ENCODE results near the gene BBC3. TPM values are rescaled to one million over a fixed set of nuclear protein-coding genes. Genes with fewer than 3 reads are reported as not detected.
"Not testable (repeated sequence)": the region's sequence is repeated elsewhere in the genome, so short reads cannot be mapped to it uniquely, and the experiment has no call there.

BBC3 gene
- total and polyA plus RNA-seq, 4 donors = 4.1 to 22.0 (median 14.8) TPM

GRCh38 chr19:47253467-47253881 is 22.5 kb upstream of the BBC3 start:
- no peak overlapping the region for H3K27ac ChIP-seq (ENCODE audit: low read depth in 1 of 2, low read length in 1 of 2)
- 66 to 92% methylated on average over 3 of the region's 3 CpGs for WGBS, 2 donors
- no peaks in the 10 kb centered on the region for H3K9me3 ChIP-seq (ENCODE audit: control insufficient read depth in 4 of 4, insufficient read depth in 3 of 4, low read length in 3 of 4)
- ATAC-seq (ENCODE audit: insufficient read depth, low FRiP score) = no peak
- DNase-seq = no peak
- H3K4me3 ChIP-seq = no peak overlapping the region
- H3K9ac ChIP-seq (ENCODE audit: insufficient read depth in 1 of 2, low read length in 2 of 2) = no peak overlapping the region
- TF ChIP-seq CTCF (IDR thresholded peaks at IDR 0.05; ENCODE audit: control extremely low read depth, extremely low read depth) = no peak
- H3K27me3 ChIP-seq (ENCODE audit: control insufficient read depth in 3 of 3, insufficient read depth in 3 of 3, low read length in 2 of 3) = no peaks in the 10 kb centered on the region
- peaks cover 3 to 10% (median 7%) of the 10 kb centered on the region in 5 donors for H3K4me1 ChIP-seq (ENCODE audit: control insufficient read depth in 5 of 5, insufficient read depth in 5 of 5, low read length in 5 of 5)
- peaks cover 0 to 3% (median 0%) of the 10 kb centered on the region in 4 donors for H3K36me3 ChIP-seq (ENCODE audit: control insufficient read depth in 4 of 4, insufficient read depth in 4 of 4, low read length in 4 of 4)

GRCh38 chr19:47253016-47253415 is 22.0 kb upstream of the BBC3 start:
- not testable (repeated sequence) for H3K27me3 ChIP-seq (ENCODE audit: control insufficient read depth in 3 of 3, insufficient read depth in 3 of 3, low read length in 2 of 3); DNase-seq; H3K36me3 ChIP-seq (ENCODE audit: control insufficient read depth in 4 of 4, insufficient read depth in 4 of 4, low read length in 4 of 4); ATAC-seq (ENCODE audit: insufficient read depth, low FRiP score); H3K4me1 ChIP-seq (ENCODE audit: control insufficient read depth in 5 of 5, insufficient read depth in 5 of 5, low read length in 5 of 5); H3K27ac ChIP-seq (ENCODE audit: low read depth in 1 of 2, low read length in 1 of 2); H3K4me3 ChIP-seq; H3K9ac ChIP-seq (ENCODE audit: insufficient read depth in 1 of 2, low read length in 2 of 2); H3K9me3 ChIP-seq (ENCODE audit: control insufficient read depth in 4 of 4, insufficient read depth in 3 of 4, low read length in 3 of 4)
- 83 to 84% methylated on average over 8 of the region's 8 CpGs for WGBS, 2 donors

- Histone ChIP-seq H3K9ac (ENCODE audit: insufficient read depth in 1 of 2, low read length in 2 of 2) (no peak overlapping the region), H3K27ac (ENCODE audit: low read depth in 1 of 2, low read length in 1 of 2) (no peak overlapping the region), H3K4me3 (no peak overlapping the region), H3K27me3 (ENCODE audit: control insufficient read depth in 3 of 3, insufficient read depth in 3 of 3, low read length in 2 of 3) (peaks cover 0 to 7% (median 0%) of the 10 kb centered on the region in 3 donors), H3K4me1 (ENCODE audit: control insufficient read depth in 5 of 5, insufficient read depth in 5 of 5, low read length in 5 of 5) (peaks cover 0 to 8% (median 6%) of the 10 kb centered on the region in 5 donors), H3K9me3 (ENCODE audit: control insufficient read depth in 4 of 4, insufficient read depth in 3 of 4, low read length in 3 of 4) (no peaks in the 10 kb centered on the region), H3K36me3 (ENCODE audit: control insufficient read depth in 4 of 4, insufficient read depth in 4 of 4, low read length in 4 of 4) (no peaks in the 10 kb centered on the region)
- peak; percentile 81 for TF ChIP-seq CTCF (IDR thresholded peaks at IDR 0.05; ENCODE audit: control extremely low read depth, extremely low read depth)
- DNase-seq = peak; percentile 73 to 86 (median 78)
- WGBS, 2 donors = 30 to 36% methylated on average over 25 of the region's 25 CpGs
- ATAC-seq (ENCODE audit: insufficient read depth, low FRiP score) = no peak
Measured at GRCh38 chr19:47247308-47247990, 16.4 kb upstream of the BBC3 start.

GRCh38 chr19:47243776-47244547 is 13.0 kb upstream of the BBC3 start:
- peaks cover 0 to 11% (median 7%) of the 10 kb centered on the region in 5 donors for H3K4me1 ChIP-seq (ENCODE audit: control insufficient read depth in 5 of 5, insufficient read depth in 5 of 5, low read length in 5 of 5)
- H3K4me3 ChIP-seq = peak overlapping the region; percentile 15
- H3K27me3 ChIP-seq (ENCODE audit: control insufficient read depth in 3 of 3, insufficient read depth in 3 of 3, low read length in 2 of 3) = peaks cover 0 to 29% (median 29%) of the 10 kb centered on the region in 3 donors
- peak overlapping the region in 1 of 2 donors; percentile 76 for H3K9ac ChIP-seq (ENCODE audit: insufficient read depth in 1 of 2, low read length in 2 of 2)
- peak; percentile 94 to 96 (median 94) for DNase-seq
- ATAC-seq (ENCODE audit: insufficient read depth, low FRiP score) = peak; percentile 92
- no peaks in the 10 kb centered on the region for H3K36me3 ChIP-seq (ENCODE audit: control insufficient read depth in 4 of 4, insufficient read depth in 4 of 4, low read length in 4 of 4)
- H3K9me3 ChIP-seq (ENCODE audit: control insufficient read depth in 4 of 4, insufficient read depth in 3 of 4, low read length in 3 of 4) = no peaks in the 10 kb centered on the region
- 2 to 3% methylated on average over 40 to 46 of the region's 46 CpGs for WGBS, 2 donors
- peak overlapping the region; percentile 42 to 45 for H3K27ac ChIP-seq (ENCODE audit: low read depth in 1 of 2, low read length in 1 of 2)
- TF ChIP-seq CTCF (IDR thresholded peaks at IDR 0.05; ENCODE audit: control extremely low read depth, extremely low read depth) = peak; percentile 99

Measured in lung (tissue), 12 donors.